HEK293 (cell line): ENCODE data around the gene FGF12.
A peak's percentile ranks its signal among the peaks of the same experiment; 100 is the strongest.

Source experiments
- GFI1B ChIP-seq: fragments of 450-650 bp; formaldehyde crosslinking; IDR thresholded peaks from 2 replicates; pipeline ENCODE4 v1.5.1; 2016; ENCODE audit warnings: missing biosample characterization, missing genetic modification characterization
- GLIS1 ChIP-seq: fragments of 450-650 bp; formaldehyde crosslinking; IDR thresholded peaks from 2 replicates; pipeline ENCODE4 v1.5.1; 2016; ENCODE audit warnings: missing biosample characterization, missing genetic modification characterization
- IKZF3 ChIP-seq: fragments of 450-650 bp; IDR thresholded peaks from 2 replicates; pipeline ENCODE4 v1.5.0; 2018; ENCODE audit warnings: missing biosample characterization, mild to moderate bottlenecking, missing genetic modification characterization, moderate library complexity
- KLF16 ChIP-seq: fragments of 450-650 bp; formaldehyde crosslinking; IDR thresholded peaks from 2 replicates; pipeline ENCODE4 v1.5.1; 2017; ENCODE audit warnings: missing biosample characterization, missing genetic modification characterization
- KLF8 ChIP-seq: fragments of 450-650 bp; formaldehyde crosslinking; IDR thresholded peaks from 2 replicates; pipeline ENCODE4 v1.5.1; 2016; ENCODE audit warnings: missing biosample characterization, missing genetic modification characterization
- KLF9 ChIP-seq: fragments of 450-650 bp; formaldehyde crosslinking; IDR thresholded peaks from 2 replicates; pipeline ENCODE4 v1.5.1; 2016; ENCODE audit warnings: missing biosample characterization, missing genetic modification characterization, low read depth
- MYNN ChIP-seq: fragments of 450-650 bp; formaldehyde crosslinking; IDR thresholded peaks from 2 replicates; pipeline ENCODE4 v1.5.1; 2016; ENCODE audit warnings: missing biosample characterization, missing genetic modification characterization, borderline replicate concordance
- SETDB1 ChIP-seq: IDR thresholded peaks from one replicate; pipeline ENCODE4 v1.6.1; 2017; ENCODE audit warnings: mild to moderate bottlenecking, low read length, moderate library complexity, mixed read lengths; ENCODE audit not compliant: insufficient read length
- SP7 ChIP-seq: fragments of 450-650 bp; formaldehyde crosslinking; IDR thresholded peaks from 2 replicates; pipeline ENCODE4 v1.5.1; 2016; ENCODE audit warnings: missing biosample characterization, missing genetic modification characterization
- TRIM28 ChIP-seq: IDR thresholded peaks from 2 replicates; pipeline ENCODE4 v1.6.1; 2011; ENCODE audit warnings: low read length, control low read depth, borderline replicate concordance
- ZFP37 ChIP-seq: fragments of 450-650 bp; formaldehyde crosslinking; IDR thresholded peaks from 2 replicates; pipeline ENCODE4 v1.5.1; 2016; ENCODE audit warnings: missing biosample characterization, missing genetic modification characterization
- ZIC2 ChIP-seq: fragments of 450-650 bp; formaldehyde crosslinking; IDR thresholded peaks from 2 replicates; pipeline ENCODE4 v1.5.1; 2016; ENCODE audit warnings: missing biosample characterization, missing genetic modification characterization
- ZNF132 ChIP-seq: fragments of 450-650 bp; formaldehyde crosslinking; IDR thresholded peaks from 2 replicates; pipeline ENCODE4 v1.5.1; 2017; ENCODE audit warnings: missing biosample characterization, missing genetic modification characterization, borderline replicate concordance
- ZNF146 ChIP-seq: fragments of 450-650 bp; formaldehyde crosslinking; IDR thresholded peaks from 2 replicates; pipeline ENCODE4 v1.5.1; 2016; ENCODE audit warnings: missing biosample characterization, missing genetic modification characterization
- ZNF24 ChIP-seq: fragments of 450-650 bp; formaldehyde crosslinking; IDR thresholded peaks from 2 replicates; pipeline ENCODE4 v1.5.1; 2016; ENCODE audit warnings: missing biosample characterization, missing genetic modification characterization
- ZNF302 ChIP-seq: fragments of 450-650 bp; formaldehyde crosslinking; IDR thresholded peaks from 2 replicates; pipeline ENCODE4 v1.5.1; 2016; ENCODE audit warnings: missing biosample characterization, missing genetic modification characterization, low read depth
- ZNF366 ChIP-seq: fragments of 450-650 bp; formaldehyde crosslinking; conservative IDR thresholded peaks from 2 replicates; pipeline ENCODE4 v1.5.1; 2016; ENCODE audit warnings: missing biosample characterization, missing genetic modification characterization
- ZNF37A ChIP-seq: fragments of 450-650 bp; IDR thresholded peaks from 2 replicates; pipeline ENCODE4 v1.5.1; 2018; ENCODE audit warnings: missing biosample characterization, missing genetic modification characterization
- ZNF404 ChIP-seq: fragments of 450-650 bp; formaldehyde crosslinking; IDR thresholded peaks from 2 replicates; pipeline ENCODE4 v1.5.1; 2017; ENCODE audit warnings: missing biosample characterization, missing genetic modification characterization
- ZNF514 ChIP-seq: fragments of 450-650 bp; formaldehyde crosslinking; IDR thresholded peaks from 2 replicates; pipeline ENCODE4 v1.5.1; 2016; ENCODE audit warnings: missing biosample characterization, missing genetic modification characterization
- ZNF571 ChIP-seq: fragments of 450-650 bp; formaldehyde crosslinking; IDR thresholded peaks from 2 replicates; pipeline ENCODE4 v1.5.0; 2017; ENCODE audit warnings: missing biosample characterization, missing genetic modification characterization
- ZNF660 ChIP-seq: fragments of 450-650 bp; IDR thresholded peaks from 2 replicates; pipeline ENCODE4 v1.5.1; 2018; ENCODE audit warnings: missing biosample characterization, mild to moderate bottlenecking, missing genetic modification characterization
- ZXDB ChIP-seq: fragments of 450-650 bp; formaldehyde crosslinking; IDR thresholded peaks from 2 replicates; pipeline ENCODE4 v1.5.1; 2016; ENCODE audit warnings: missing biosample characterization, missing genetic modification characterization
- TF ChIP-seq, protein P1 (sequence below): fragments of 450-650 bp; formaldehyde crosslinking; IDR thresholded peaks from 2 replicates; pipeline ENCODE4 v1.5.1; 2016; ENCODE audit warnings: missing biosample characterization, missing genetic modification characterization
- TF ChIP-seq, protein P2 (sequence below): fragments of 450-650 bp; formaldehyde crosslinking; IDR thresholded peaks from 2 replicates; pipeline ENCODE4 v1.5.1; 2017; ENCODE audit warnings: missing biosample characterization, missing genetic modification characterization
- TF ChIP-seq, protein P3 (sequence below): fragments of 450-650 bp; formaldehyde crosslinking; IDR thresholded peaks from 2 replicates; pipeline ENCODE4 v1.5.1; 2016; ENCODE audit warnings: missing biosample characterization, missing genetic modification characterization
- TF ChIP-seq, protein P4 (sequence below): fragments of 450-650 bp; formaldehyde crosslinking; IDR thresholded peaks from 2 replicates; pipeline ENCODE4 v1.5.1; 2016; ENCODE audit warnings: missing biosample characterization, missing genetic modification characterization, low read depth
- TF ChIP-seq, protein P5 (sequence below): fragments of 450-650 bp; formaldehyde crosslinking; IDR thresholded peaks from 2 replicates; pipeline ENCODE4 v1.5.1; 2016; ENCODE audit warnings: missing biosample characterization, missing genetic modification characterization
- TF ChIP-seq, protein P6 (sequence below): fragments of 450-650 bp; IDR thresholded peaks from 2 replicates; pipeline ENCODE4 v1.5.1; 2018; ENCODE audit warnings: missing biosample characterization, missing genetic modification characterization

Gene FGF12

DNA sequence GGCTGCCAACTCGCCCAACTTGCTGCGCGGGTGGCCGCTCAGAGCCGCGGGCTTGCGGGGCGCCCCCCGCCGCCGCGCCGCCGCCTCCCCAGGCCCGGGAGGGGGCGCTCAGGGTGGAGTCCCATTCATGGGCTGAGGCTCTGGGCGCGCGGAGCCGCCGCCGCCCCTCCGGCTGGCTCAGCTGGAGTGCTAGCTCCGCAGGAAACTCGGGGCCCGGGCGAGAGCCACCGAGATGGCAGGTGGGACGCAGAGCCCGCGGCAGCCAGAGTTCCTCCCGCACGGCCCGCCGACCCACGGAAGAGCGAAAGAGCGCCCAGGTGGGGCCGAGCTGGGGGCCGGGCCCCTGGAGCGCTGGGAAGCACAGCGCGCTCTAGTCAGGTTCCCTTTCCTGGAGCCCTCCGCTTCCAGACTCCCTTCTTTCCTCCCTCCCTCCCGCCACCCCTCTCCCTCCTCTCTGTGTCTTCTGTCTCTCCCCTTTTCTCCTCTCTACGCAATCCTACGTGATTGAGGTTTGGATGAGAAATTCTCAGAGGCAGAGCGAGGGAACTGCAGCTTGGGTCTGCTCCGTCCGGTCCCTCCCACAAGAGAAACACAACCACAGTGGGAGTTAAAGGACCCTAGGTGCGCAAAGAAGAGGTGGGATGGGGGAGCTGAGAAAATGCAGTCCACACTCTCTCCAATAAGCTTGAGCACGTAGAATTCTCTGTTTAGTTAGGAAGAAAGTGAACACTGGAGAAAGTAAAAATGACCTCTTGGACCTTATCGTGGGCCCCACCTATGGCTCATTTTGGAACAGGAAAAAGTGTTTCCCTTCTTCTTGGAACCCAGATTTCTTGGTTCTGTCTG is 317.3 kb downstream of the FGF12 start (continued):
- 0 out of 2 replicates have a peak, but pooled peaks have one; percentile 43 for TF ChIP-seq ZFP37 (tag by site-specific recombination)
- TF ChIP-seq, protein P1, sequence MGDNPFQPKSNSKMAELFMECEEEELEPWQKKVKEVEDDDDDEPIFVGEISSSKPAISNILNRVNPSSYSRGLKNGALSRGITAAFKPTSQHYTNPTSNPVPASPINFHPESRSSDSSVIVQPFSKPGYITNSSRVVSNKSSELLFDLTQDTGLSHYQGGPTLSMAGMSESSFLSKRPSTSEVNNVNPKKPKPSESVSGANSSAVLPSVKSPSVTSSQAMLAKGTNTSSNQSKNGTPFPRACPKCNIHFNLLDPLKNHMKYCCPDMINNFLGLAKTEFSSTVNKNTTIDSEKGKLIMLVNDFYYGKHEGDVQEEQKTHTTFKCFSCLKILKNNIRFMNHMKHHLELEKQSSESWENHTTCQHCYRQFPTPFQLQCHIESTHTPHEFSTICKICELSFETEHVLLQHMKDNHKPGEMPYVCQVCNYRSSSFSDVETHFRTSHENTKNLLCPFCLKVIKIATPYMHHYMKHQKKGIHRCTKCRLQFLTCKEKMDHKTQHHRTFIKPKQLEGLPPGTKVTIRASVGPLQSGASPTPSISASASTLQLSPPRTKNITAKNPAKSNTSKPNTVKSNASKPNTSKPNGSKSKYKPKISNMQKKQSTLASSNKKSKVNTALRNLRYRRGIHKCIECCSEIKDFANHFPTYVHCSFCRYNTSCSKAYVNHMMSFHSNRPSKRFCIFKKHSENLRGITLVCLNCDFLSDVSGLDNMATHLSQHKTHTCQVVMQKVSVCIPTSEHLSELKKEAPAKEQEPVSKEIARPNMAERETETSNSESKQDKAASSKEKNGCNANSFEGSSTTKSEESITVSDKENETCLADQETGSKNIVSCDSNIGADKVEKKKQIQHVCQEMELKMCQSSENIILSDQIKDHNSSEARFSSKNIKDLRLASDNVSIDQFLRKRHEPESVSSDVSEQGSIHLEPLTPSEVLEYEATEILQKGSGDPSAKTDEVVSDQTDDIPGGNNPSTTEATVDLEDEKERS (tag by site-specific recombination) = no peak
- TF ChIP-seq ZNF24 (tag by site-specific recombination) = no peak
- no peak for TF ChIP-seq ZNF302 (tag by site-specific recombination)
- 0 out of 2 replicates have a peak, but pooled peaks have one; percentile 48 for TF ChIP-seq KLF16
- peak; percentile 75 for TF ChIP-seq GLIS1 (tag by site-specific recombination)
- no peak for TF ChIP-seq KLF9 (tag by site-specific recombination)
- no peak for TF ChIP-seq KLF8 (tag by site-specific recombination)
- no peak for TF ChIP-seq TRIM28
- no peak for TF ChIP-seq ZNF404 (tag by site-specific recombination)
- peak; percentile 76 for TF ChIP-seq ZNF366 (tag by site-specific recombination)
- TF ChIP-seq, protein P2, sequence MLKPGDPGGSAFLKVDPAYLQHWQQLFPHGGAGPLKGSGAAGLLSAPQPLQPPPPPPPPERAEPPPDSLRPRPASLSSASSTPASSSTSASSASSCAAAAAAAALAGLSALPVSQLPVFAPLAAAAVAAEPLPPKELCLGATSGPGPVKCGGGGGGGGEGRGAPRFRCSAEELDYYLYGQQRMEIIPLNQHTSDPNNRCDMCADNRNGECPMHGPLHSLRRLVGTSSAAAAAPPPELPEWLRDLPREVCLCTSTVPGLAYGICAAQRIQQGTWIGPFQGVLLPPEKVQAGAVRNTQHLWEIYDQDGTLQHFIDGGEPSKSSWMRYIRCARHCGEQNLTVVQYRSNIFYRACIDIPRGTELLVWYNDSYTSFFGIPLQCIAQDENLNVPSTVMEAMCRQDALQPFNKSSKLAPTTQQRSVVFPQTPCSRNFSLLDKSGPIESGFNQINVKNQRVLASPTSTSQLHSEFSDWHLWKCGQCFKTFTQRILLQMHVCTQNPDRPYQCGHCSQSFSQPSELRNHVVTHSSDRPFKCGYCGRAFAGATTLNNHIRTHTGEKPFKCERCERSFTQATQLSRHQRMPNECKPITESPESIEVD (tag by site-specific recombination) = no peak
- no peak for TF ChIP-seq MYNN
- TF ChIP-seq, protein P3, sequence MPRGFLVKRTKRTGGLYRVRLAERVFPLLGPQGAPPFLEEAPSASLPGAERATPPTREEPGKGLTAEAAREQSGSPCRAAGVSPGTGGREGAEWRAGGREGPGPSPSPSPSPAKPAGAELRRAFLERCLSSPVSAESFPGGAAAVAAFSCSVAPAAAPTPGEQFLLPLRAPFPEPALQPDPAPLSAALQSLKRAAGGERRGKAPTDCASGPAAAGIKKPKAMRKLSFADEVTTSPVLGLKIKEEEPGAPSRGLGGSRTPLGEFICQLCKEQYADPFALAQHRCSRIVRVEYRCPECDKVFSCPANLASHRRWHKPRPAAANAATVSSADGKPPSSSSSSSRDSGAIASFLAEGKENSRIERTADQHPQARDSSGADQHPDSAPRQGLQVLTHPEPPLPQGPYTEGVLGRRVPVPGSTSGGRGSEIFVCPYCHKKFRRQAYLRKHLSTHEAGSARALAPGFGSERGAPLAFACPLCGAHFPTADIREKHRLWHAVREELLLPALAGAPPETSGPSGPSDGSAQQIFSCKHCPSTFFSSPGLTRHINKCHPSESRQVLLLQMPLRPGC (tag by site-specific recombination) = no peak
- no peak for TF ChIP-seq ZNF514 (tag by site-specific recombination)
- no peak for TF ChIP-seq ZNF132 (tag by site-specific recombination)
- peak; percentile 42; the same call in 1 of the 2 replicates for TF ChIP-seq ZXDB (tag by site-specific recombination)
- TF ChIP-seq ZIC2 (tag by site-specific recombination) = no peak; the same call in 1 of the 2 replicates
- no peak for TF ChIP-seq SETDB1
- TF ChIP-seq, protein P4, sequence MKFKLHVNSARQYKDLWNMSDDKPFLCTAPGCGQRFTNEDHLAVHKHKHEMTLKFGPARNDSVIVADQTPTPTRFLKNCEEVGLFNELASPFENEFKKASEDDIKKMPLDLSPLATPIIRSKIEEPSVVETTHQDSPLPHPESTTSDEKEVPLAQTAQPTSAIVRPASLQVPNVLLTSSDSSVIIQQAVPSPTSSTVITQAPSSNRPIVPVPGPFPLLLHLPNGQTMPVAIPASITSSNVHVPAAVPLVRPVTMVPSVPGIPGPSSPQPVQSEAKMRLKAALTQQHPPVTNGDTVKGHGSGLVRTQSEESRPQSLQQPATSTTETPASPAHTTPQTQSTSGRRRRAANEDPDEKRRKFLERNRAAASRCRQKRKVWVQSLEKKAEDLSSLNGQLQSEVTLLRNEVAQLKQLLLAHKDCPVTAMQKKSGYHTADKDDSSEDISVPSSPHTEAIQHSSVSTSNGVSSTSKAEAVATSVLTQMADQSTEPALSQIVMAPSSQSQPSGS = no peak
- TF ChIP-seq GFI1B (tag by site-specific recombination) = no peak
- no peak for TF ChIP-seq ZNF37A (tag by site-specific recombination)
- TF ChIP-seq, protein P5, sequence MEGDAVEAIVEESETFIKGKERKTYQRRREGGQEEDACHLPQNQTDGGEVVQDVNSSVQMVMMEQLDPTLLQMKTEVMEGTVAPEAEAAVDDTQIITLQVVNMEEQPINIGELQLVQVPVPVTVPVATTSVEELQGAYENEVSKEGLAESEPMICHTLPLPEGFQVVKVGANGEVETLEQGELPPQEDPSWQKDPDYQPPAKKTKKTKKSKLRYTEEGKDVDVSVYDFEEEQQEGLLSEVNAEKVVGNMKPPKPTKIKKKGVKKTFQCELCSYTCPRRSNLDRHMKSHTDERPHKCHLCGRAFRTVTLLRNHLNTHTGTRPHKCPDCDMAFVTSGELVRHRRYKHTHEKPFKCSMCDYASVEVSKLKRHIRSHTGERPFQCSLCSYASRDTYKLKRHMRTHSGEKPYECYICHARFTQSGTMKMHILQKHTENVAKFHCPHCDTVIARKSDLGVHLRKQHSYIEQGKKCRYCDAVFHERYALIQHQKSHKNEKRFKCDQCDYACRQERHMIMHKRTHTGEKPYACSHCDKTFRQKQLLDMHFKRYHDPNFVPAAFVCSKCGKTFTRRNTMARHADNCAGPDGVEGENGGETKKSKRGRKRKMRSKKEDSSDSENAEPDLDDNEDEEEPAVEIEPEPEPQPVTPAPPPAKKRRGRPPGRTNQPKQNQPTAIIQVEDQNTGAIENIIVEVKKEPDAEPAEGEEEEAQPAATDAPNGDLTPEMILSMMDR (tag by site-specific recombination) = peak; percentile 44; the same call in 1 of the 2 replicates
- 0 out of 2 replicates have a peak, but pooled peaks have one; percentile 21 for TF ChIP-seq IKZF3 (tag by site-specific recombination)
- no peak for TF ChIP-seq ZNF571
- 0 out of 2 replicates have a peak, but pooled peaks have one; percentile 30 for TF ChIP-seq ZNF660 (tag by site-specific recombination)
- peak; percentile 10; the same call in 1 of the 2 replicates for TF ChIP-seq SP7 (tag by site-specific recombination)
- TF ChIP-seq ZNF146 (tag by site-specific recombination) = no peak
- TF ChIP-seq, protein P6, sequence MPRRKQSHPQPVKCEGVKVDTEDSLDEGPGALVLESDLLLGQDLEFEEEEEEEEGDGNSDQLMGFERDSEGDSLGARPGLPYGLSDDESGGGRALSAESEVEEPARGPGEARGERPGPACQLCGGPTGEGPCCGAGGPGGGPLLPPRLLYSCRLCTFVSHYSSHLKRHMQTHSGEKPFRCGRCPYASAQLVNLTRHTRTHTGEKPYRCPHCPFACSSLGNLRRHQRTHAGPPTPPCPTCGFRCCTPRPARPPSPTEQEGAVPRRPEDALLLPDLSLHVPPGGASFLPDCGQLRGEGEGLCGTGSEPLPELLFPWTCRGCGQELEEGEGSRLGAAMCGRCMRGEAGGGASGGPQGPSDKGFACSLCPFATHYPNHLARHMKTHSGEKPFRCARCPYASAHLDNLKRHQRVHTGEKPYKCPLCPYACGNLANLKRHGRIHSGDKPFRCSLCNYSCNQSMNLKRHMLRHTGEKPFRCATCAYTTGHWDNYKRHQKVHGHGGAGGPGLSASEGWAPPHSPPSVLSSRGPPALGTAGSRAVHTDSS (tag by site-specific recombination) = no peak
